Uterus (tissue), 4 donors: Measurements from ENCODE around the gene MYH2. TPM values are rescaled to one million over a fixed set of nuclear protein-coding genes. Genes with fewer than 3 reads are reported as not detected.
"Not testable (repeated sequence)": the region's sequence is repeated elsewhere in the genome, so short reads cannot be mapped to it uniquely, and the experiment has no call there.

Experiments
- DNase-seq, 2 donors: peaks; one replicate each; pipeline ENCODE4 v3.0.0-alpha.2; 2019 to 2020
- H3K27ac ChIP-seq, 2 donors: fragments of 200-600 bp; sonication (generic); 1 replicate in 1 of 2; 2 replicates in 1 of 2; pipeline ENCODE4 v1.5.1; 2016 to 2018
- H3K27me3 ChIP-seq, 2 donors: fragments of 200-600 bp; sonication (generic); one replicate each; pipeline ENCODE4 v1.5.1; 2018 to 2019; ENCODE audit warnings: control low read depth in 1 of 2
- H3K36me3 ChIP-seq, 2 donors: fragments of 200-600 bp; sonication (generic); one replicate each; pipeline ENCODE4 v1.5.1; 2019; ENCODE audit warnings: control low read depth in 1 of 2
- H3K4me1 ChIP-seq, 2 donors: fragments of 200-600 bp; sonication (generic); one replicate each; pipeline ENCODE4 v1.5.1; 2018 to 2019; ENCODE audit warnings: control low read depth in 1 of 2
- H3K4me3 ChIP-seq, 2 donors: fragments of 200-600 bp; sonication (generic); 1 replicate in 1 of 2; 2 replicates in 1 of 2; pipeline ENCODE4 v1.5.1; 2018 to 2019; ENCODE audit warnings: mild to moderate bottlenecking in 1 of 2
- H3K9me3 ChIP-seq, 2 donors: fragments of 200-600 bp; sonication (generic); one replicate each; pipeline ENCODE4 v1.5.1; 2019; ENCODE audit warnings: control low read depth in 1 of 2
- POLR2A ChIP-seq, 2 donors: fragments of 450-650 bp; IDR thresholded peaks; one replicate each; pipeline ENCODE4 v1.6.1; 2016; ENCODE audit warnings: antibody characterized with exemption in 2 of 2, mild to moderate bottlenecking in 1 of 2, moderate library complexity in 1 of 2
- intact Hi-C: fragments of 100-400 bp; cut with DNase I; formaldehyde crosslinking; loops from one replicate; pipeline ENCODE4 v1.15.1; 2023; ENCODE audit warnings: low total_unique reads
- total RNA-seq, 4 donors: library from RNA; depleted of rRNA in 3 of 4; stranded (reverse); fragments of >200 nt in 3 of 4; gene quantifications; one replicate each; pipeline versions ENCODE4 v1.1.0 to v1.2.4, GENCODE V29; 2014 to 2023
- TF ChIP-seq, protein P1 (sequence below), 4 experiments: fragments of 200-600 bp in 2 of 4; fragments of 450-650 bp in 2 of 4; sonication (generic) in 2 of 4; IDR thresholded peaks; one replicate each; pipeline ENCODE4 v1.5.1; 2016 to 2019; ENCODE audit warnings: antibody characterized with exemption in 4 of 4, mild to moderate bottlenecking in 2 of 4, moderate library complexity in 1 of 4
- donor health status: DM: yes; HTN: yes; CAD: no.

Gene MYH2
- total RNA-seq, 4 donors from 2014 or later, result 0.35 to 2.0 TPM; not detected in 2

- Histone ChIP-seq H3K27me3 (no peaks in the 10 kb centered on the region), H3K36me3 (no peaks in the 10 kb centered on the region), H3K27ac (no peak overlapping the region), H3K9me3 (no peaks in the 10 kb centered on the region), H3K4me3 (no peak overlapping the region), H3K4me1 (no peaks in the 10 kb centered on the region)
- no peak for TF ChIP-seq POLR2A (IDR thresholded peaks at IDR 0.05)
- TF ChIP-seq, protein P1, sequence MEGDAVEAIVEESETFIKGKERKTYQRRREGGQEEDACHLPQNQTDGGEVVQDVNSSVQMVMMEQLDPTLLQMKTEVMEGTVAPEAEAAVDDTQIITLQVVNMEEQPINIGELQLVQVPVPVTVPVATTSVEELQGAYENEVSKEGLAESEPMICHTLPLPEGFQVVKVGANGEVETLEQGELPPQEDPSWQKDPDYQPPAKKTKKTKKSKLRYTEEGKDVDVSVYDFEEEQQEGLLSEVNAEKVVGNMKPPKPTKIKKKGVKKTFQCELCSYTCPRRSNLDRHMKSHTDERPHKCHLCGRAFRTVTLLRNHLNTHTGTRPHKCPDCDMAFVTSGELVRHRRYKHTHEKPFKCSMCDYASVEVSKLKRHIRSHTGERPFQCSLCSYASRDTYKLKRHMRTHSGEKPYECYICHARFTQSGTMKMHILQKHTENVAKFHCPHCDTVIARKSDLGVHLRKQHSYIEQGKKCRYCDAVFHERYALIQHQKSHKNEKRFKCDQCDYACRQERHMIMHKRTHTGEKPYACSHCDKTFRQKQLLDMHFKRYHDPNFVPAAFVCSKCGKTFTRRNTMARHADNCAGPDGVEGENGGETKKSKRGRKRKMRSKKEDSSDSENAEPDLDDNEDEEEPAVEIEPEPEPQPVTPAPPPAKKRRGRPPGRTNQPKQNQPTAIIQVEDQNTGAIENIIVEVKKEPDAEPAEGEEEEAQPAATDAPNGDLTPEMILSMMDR (IDR thresholded peaks at IDR 0.05), result no peak
- intact Hi-C loops, result no loop called here
- DNase-seq, result no peak
These were observed 7.0 kb upstream of the MYH2 start for GRCh38 chr17:10556301-10557005.

- no peak for TF ChIP-seq POLR2A (IDR thresholded peaks at IDR 0.05)
- TF ChIP-seq, protein P1 (IDR thresholded peaks at IDR 0.05), result no peak
These were observed 556 bp upstream of the MYH2 start for GRCh38 chr17:10550014-10550413.

DNA sequence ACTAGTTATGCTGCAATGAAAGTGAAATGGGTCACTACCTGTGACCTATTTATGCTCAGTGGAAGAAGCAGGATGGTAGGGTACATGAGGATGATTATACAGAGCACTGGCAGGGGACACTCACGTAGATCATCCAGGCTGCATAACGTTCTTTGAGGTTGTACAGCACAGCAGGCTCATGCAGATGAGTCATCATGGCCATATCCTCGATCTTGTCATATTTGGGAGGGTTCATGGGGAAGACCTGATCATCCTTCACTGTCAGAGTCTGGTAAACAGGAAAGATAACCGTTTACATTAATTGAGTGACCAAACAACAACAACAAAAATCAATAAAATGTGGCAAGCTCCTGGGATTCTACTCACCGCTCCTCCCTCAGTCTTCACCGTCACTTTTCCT lies 2.1 kb downstream of the MYH2 start:
- no peak overlapping the region for H3K4me3 ChIP-seq
- H3K36me3 ChIP-seq, result no peaks in the 10 kb centered on the region
- DNase-seq, result no peak
- H3K4me1 ChIP-seq, result no peaks in the 10 kb centered on the region
- intact Hi-C loops, result no loop called here
- TF ChIP-seq, protein P1 (IDR thresholded peaks at IDR 0.05), result no peak
- no peak for TF ChIP-seq POLR2A (IDR thresholded peaks at IDR 0.05)
- no peaks in the 10 kb centered on the region for H3K9me3 ChIP-seq
- peaks cover 0 to 3% of the 10 kb centered on the region in 2 donors for H3K27me3 ChIP-seq
- no peak overlapping the region for H3K27ac ChIP-seq

More at GRCh38 chr17:10550014-10550413, 556 bp upstream of the MYH2 start:
- H3K9me3 ChIP-seq, result no peaks in the 10 kb centered on the region
- no peak overlapping the region for H3K4me3 ChIP-seq
- H3K27me3 ChIP-seq, result no peaks in the 10 kb centered on the region
- no peaks in the 10 kb centered on the region for H3K36me3 ChIP-seq
- intact Hi-C loops, result no loop called here
- no peaks in the 10 kb centered on the region for H3K4me1 ChIP-seq
- H3K27ac ChIP-seq, result no peak overlapping the region
- no peak for DNase-seq

DNA sequence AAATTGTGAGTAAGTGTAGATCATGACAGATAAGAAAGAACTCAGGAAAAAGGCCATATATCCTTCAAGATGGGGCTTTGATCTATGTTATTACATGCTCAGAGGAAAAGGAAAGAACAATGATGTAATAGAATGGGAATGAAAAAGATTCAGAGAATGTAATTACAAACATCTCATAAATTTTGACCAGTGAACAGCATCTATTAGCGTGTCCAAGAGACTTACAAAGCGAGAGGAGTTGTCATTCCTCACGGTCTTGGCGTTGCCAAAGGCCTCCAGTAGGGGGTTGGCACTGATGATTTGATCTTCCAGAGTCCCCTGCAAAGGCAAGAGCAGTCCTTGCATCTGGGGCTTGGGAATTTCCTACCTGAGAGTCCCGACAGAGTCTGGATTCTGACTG lies 6.0 kb downstream of the MYH2 start:
- intact Hi-C loops, H3K4me1 ChIP-seq: not testable (repeated sequence)

DNA sequence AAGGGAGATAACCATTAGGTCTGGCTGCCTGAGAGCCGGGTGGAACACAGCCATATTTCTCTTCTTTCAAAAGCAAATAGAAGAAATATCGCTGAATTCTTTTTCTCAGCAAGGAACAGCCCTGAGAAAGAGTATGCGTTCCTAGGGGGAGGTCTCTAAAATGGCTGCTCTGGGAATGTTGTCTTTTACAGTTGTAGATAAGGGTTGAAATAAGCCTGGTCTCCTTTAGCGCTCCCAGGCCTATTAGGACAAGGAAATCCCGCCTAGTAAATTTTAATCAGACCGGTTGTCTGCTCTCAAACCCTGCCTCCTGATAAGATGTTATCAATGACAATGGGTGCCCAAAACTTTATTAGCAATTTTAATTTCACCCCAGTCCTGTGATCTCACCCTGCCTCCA lies 8.3 kb downstream of the MYH2 start:
- H3K27ac ChIP-seq, H3K4me3 ChIP-seq, H3K9me3 ChIP-seq, DNase-seq, H3K27me3 ChIP-seq, intact Hi-C loops, H3K36me3 ChIP-seq, H3K4me1 ChIP-seq: not testable (repeated sequence)

More for the DNA sequence above, 6.0 kb downstream of the MYH2 start:
- not testable (repeated sequence) for H3K27ac ChIP-seq, H3K27me3 ChIP-seq, H3K9me3 ChIP-seq, H3K36me3 ChIP-seq, H3K4me3 ChIP-seq, DNase-seq

DNA sequence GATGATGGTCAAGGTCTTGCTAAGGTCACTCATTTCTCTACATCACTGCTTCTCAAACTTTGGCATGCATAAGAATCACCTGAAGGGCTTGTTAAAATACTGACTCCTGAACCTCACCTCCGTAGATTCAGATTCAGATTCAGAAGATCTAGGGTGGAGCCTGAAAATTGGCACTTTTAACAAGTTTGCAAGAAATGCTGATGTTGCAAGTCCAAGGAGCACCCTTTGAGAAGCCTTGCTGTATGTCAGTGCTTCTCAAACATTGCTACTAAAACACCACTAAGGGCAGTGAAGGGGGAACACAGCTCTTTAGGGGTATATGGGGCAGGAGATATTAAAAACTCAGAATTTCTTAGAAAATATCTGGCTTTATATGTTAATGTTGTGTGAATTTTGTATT lies 17.4 kb downstream of the MYH2 start:
- no peaks in the 10 kb centered on the region for H3K4me1 ChIP-seq
- intact Hi-C loops, result no loop called here
- no peak for DNase-seq
- H3K9me3 ChIP-seq, result no peaks in the 10 kb centered on the region
- H3K27ac ChIP-seq, result no peak overlapping the region
- TF ChIP-seq, protein P1 (IDR thresholded peaks at IDR 0.05), result no peak
- no peak for TF ChIP-seq POLR2A (IDR thresholded peaks at IDR 0.05)
- H3K27me3 ChIP-seq, result no peaks in the 10 kb centered on the region
- no peaks in the 10 kb centered on the region for H3K36me3 ChIP-seq
- no peak overlapping the region for H3K4me3 ChIP-seq
